GM18526 (cell line): Measurements from ENCODE around the gene DNASE1L2.

ENCODE experiments used
- POLR2A ChIP-seq: IDR thresholded peaks from 3 replicates; pipeline ENCODE4 v1.6.1; 2011; ENCODE audit not compliant: insufficient read length; ENCODE audit errors: extremely low read depth

Gene DNASE1L2

GRCh38 chr16:2210009-2210332, 26.3 kb upstream of the DNASE1L2 start:
- no peak for TF ChIP-seq POLR2A

DNA sequence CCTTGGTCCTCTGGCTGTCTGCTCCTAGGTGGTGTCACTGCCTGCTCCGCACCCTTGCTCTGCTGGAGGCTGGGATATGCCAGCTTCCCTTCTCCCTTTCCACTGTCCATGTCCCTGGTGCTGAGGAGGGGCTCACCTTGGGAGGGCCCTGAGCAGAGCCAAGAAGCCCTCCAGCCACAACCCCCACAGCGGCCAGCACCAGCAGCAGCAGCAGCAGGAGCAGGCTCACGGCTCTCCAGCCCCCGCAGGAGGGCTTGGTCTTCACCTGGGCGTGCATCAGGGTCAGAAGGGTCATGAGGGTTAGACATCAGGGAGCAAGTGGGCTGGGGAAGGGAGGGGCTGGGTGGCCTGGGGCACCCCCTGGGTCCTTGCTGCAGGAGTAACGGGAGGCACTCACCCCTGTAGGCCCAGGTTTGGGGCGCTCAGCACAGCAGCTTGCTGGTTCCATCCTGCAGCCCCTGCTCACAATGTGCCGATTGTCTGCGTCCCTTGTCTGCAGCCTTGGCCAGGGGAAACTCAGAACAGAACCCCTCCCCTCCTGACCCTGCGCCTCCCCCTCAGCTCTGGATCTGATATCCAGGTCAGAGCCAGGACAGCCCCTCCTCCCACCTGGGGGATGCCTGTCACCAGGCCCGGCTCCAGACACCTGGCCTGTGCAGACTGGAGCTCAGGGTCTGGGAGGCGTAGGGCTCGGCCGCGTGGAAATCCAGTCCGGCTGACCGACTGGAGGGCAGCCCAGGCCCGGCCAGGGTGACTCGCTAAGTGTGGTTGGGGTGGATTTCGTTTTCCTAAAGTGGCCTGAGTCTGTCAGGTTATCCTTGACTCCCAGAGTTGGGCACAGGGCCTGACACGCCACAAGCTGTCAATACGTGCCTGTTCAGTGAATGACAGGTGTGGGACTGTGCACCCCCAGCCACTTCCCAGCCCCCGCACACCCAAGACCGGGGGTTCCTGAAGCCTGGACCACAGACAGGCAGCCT, 25.6 kb upstream of the DNASE1L2 start, which contains the start of gene BRICD5:
BRICD5 (minus strand) TSS at position 478 of the 980 bp plus-strand sequence; CDS start at position 448, 30 bp downstream.
- TF ChIP-seq POLR2A: peak; percentile 10

DNA sequence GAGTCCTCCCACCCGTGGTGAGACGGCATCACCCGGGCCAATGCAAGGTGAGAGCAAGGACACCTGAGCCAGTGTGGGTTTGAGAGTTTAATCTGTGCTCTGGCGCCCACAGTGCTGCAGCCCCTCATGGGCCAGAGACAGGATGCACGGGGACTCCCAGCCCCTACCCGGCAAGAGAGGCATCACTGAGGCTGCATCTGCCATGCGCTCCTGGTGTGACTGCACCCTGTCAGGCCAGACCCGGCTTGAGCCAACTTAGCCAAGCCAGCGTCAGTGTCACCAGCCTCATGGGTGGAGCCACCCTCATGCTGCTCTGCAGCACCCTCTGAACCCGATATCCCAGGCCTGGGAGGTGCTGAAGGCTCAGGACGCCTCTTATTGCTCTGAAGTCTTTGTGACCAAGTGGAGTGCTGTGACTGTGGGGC, 24.3 kb upstream of the DNASE1L2 start:
- TF ChIP-seq POLR2A: no peak

- no peak for TF ChIP-seq POLR2A
Measured at GRCh38 chr16:2212362-2213324, 23.6 kb upstream of the DNASE1L2 start.

GRCh38 chr16:2213817-2214718, 22.2 kb upstream of the DNASE1L2 start:
- TF ChIP-seq POLR2A: no peak

- TF ChIP-seq POLR2A: no peak
Measured at GRCh38 chr16:2214719-2214968, 21.6 kb upstream of the DNASE1L2 start, which contains the start of gene PGP. PGP (minus strand) TSS chr16:2214840; CDS start chr16:2214777, 63 bp downstream.

- no peak for TF ChIP-seq POLR2A
Measured at GRCh38 chr16:2216330-2216729, 19.9 kb upstream of the DNASE1L2 start.

GRCh38 chr16:2223221-2223941, 12.9 kb upstream of the DNASE1L2 start, which contains the start of gene E4F1:
E4F1 (plus strand) TSS chr16:2223591; CDS start chr16:2223614, 23 bp downstream.
- TF ChIP-seq POLR2A: peak; percentile 98

DNA sequence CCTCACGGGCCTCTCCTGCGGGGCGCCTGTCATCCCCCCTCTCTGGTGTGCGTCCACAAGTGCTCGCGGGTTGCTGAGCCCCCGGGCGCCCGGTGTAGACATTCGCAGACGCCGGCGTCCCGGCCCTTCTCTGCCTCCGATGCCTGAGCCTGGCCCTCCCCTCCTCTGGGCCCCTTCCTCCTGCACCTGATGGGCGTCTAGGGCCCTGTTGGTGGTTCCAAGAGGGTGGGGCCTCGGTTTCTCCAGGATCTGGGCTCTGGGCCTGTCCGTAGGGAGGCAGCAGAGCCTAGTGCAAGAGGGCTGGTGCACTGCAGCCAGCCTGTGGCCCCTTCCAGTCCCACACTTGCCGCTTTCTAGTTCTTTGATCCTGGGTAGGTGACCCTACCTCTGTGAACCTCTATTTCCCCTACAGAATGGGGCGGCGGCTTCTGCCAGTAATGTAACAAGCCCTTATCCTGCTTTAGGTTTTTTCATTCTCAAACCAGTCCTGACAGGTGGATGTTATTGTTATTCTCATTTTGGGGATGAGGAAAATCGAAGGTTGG, 12.2 kb upstream of the DNASE1L2 start:
- no peak for TF ChIP-seq POLR2A

DNA sequence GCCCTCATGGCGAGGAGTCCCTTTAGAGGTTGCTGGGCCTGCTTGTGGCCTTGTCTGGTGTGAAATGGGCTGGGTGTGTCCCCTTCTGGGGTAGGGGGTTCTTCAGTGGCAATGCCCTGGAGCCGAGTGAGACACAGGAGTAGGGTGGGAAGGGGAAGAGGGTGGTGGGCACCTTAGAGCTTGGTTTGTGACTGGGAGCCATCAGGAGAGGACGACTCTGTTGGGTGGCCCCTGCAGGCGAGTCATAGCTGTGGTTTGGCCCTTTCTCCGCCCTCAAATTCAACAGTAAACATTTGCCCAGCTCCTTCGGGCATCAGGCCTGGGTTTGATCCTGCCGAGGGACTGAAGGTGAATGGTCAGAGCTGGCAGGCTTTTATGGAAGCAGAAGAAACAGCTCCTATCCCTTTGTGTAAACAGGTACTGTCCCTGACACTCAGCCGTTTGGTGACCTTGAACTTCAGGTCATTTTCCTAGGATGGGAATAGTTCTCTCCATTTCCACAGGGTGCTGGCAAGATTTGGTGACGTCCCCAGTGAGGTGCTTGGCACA, 9.9 kb upstream of the DNASE1L2 start:
- no peak for TF ChIP-seq POLR2A

DNA sequence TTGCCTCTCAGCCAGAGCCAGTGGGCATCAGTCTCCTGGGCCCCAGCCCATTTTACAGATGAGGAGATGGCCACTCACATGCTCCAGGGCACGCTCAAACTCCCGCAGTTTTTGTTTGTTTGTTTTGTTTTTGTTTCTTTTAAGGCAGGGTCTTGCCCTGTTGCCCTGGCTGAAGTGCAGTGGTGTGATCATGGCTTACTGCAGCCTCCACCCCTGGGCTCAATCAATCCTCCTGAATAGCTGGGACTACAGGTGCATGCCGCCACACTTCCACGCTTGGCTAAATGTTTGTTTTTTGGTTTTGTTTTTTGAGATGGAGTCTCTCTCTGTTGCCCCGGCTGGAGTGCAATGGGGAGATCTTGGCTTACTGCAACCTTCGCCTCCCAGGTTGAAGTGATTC, 9.3 kb upstream of the DNASE1L2 start:
- TF ChIP-seq POLR2A: no peak

DNA sequence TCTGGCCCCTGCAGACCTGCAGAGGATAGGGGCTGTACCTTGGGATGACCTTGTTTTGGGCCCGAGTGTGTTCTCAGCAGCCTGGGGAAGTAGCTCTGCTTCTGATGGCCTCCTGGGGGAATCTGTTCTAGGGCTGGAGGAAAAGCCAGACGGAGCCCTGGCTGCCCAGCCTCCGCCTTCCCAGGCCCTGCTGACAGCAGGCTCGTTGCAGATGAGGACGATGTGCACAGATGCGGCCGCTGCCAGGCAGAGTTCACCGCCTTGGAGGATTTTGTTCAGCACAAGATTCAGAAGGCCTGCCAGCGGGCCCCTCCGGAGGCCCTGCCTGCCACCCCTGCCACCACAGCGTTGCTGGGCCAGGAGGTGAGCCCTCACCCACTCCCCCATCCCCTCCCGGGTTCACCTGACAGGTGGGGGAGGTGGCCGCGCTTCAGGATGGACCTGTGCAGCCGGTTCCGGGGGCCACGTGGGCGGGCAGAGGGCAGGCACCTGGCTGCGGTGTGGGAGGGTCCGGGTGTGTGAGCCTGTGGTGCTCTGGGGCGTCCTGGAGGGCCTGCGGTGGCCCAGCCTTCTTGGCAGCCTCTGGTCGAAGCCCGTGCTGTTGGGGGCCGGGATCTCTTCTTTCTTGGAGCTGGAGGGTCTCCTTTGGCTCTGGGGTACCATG, 8.0 kb upstream of the DNASE1L2 start:
- TF ChIP-seq POLR2A: no peak

DNA sequence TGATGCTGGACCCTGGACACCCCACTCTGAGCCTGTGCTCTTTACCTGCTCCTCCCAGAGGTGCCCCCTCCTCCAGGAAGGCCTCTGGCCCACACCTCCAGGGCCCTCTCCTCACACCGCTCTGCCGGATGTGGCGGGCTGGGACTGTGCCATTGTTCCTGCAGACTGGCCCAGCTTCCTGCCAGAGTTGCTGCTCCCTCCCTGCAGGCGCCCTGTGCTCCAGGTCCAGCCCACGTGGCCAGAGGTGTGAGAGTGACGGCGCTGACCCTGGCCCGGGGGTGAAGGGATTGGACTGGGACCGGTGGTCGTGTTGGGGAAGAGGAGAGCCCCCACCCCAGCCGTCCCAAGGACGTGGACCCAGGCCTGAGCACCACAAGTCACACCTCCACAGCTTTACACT, 7.2 kb upstream of the DNASE1L2 start:
- TF ChIP-seq POLR2A: no peak

DNA sequence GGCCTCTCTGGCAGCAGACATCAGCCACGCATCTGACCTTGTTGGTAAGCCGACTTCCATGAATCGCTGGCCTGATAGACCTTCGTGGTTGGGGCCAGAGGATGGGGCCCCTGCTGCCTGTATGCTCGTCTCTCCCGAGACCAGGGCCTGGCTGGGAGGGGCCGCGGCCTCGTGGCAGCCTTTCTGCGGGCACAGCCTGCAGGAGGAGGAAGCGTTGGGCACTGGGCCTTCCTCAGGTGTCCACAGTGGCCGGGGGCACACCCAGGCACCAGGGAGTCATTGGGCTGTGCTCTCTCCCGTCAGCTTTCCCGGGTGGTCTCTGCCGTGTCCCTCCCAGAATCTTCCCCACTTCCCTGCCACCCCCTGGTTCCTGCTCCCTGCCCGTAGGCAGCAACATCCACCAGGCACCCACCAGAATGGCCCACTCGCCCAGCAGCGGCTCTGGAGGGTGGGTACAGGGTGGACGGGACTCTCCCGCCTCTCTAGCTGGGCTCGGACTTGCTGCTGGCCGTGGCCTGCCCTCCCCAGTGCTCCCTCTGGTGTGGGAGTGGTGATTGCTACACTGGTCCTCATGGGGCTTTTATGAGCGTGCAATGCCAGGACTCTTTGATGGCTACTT, 6.5 kb upstream of the DNASE1L2 start:
- no peak for TF ChIP-seq POLR2A
